Activated CD8-positive, alpha-beta T cell treated with anti-CD3 and anti-CD28 coated beads for 36 hours (primary cell): ENCODE results near the gene EFNA5. TPM values are rescaled to one million over a fixed set of nuclear protein-coding genes. Genes with fewer than 3 reads are reported as not detected.

Experiments used
- ATAC-seq: fragments of 200-7000 bp; cut with Tn5 transposase; one replicate; pipeline ENCODE4 v1.10.0; 2021; ENCODE audit warnings: mild to moderate bottlenecking, moderate library complexity
- CTCF ChIA-PET: fragments of 350-600 bp; sonication (Branson Sonifier 250); formaldehyde crosslinking; loops from one replicate; lab custom pipeline; 2021; ENCODE audit warnings: antibody characterized with exemption; lab: Charles Lee
- POLR2A ChIA-PET: fragments of 350-600 bp; sonication (Branson Sonifier 250); formaldehyde crosslinking; loops from one replicate; lab custom pipeline; 2021; ENCODE audit warnings: antibody characterized with exemption; lab: Charles Lee
- DNase-seq: peaks from one replicate; pipeline ENCODE4 v3.0.0-alpha.2; 2020
- H3K27ac Mint-ChIP-seq: one replicate; pipeline ENCODE4 v1.8.0; 2021; ENCODE audit warnings: mild to moderate bottlenecking, mixed read lengths
- H3K27me3 Mint-ChIP-seq: one replicate; pipeline ENCODE4 v1.8.0; 2021; ENCODE audit warnings: mixed read lengths
- H3K36me3 Mint-ChIP-seq: one replicate; pipeline ENCODE4 v1.8.0; 2021; ENCODE audit warnings: low read depth, mixed read lengths
- H3K4me1 Mint-ChIP-seq: one replicate; pipeline ENCODE4 v1.8.0; 2021; ENCODE audit warnings: low read depth, mixed read lengths
- H3K4me3 Mint-ChIP-seq: one replicate; pipeline ENCODE4 v1.8.0; 2021; ENCODE audit warnings: mild to moderate bottlenecking, moderate library complexity, mixed read lengths
- H3K9me3 Mint-ChIP-seq: one replicate; pipeline ENCODE4 v1.8.0; 2021; ENCODE audit warnings: mixed read lengths
- intact Hi-C: fragments of 100-400 bp; cut with micrococcal nuclease; formaldehyde crosslinking; loops from one replicate; pipeline ENCODE4 v1.10.0; 2022
- total RNA-seq, 2 experiments: library from RNA; stranded (reverse); gene quantifications; one replicate each; pipeline ENCODE4 v1.2.3, GENCODE V29; 2021
- TF ChIP-seq, protein P1 (sequence below): fragments of 200-600 bp; IDR thresholded peaks from one replicate; pipeline ENCODE4 v1.8.0; 2022; ENCODE audit warnings: antibody characterized with exemption, mild to moderate bottlenecking

The EFNA5 gene
- total RNA-seq, 2 experiments from 2014 or later, result not detected

DNA sequence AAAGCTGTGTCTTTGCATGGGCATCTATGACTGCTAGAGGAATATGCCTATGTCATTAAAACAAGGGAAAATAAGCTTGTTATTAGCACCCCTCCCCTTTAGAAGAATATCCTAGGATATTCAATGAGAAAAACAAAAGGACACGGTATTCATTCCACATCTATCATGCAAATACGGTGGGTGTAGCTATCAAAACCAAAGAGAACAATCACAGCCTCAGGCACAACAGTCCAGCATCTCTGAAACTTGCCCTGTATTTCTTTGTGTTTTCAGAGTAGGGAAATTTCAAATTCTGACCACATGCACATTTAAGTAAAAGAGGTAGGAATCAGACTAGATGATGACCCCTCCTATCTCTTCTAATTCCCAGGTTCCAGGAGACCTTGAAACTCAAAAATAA, 209.9 kb downstream of the EFNA5 start:
- CTCF ChIA-PET, result no interaction called here
- DNase-seq (no peak), ATAC-seq (no peak)
- POLR2A ChIA-PET, result no interaction called here
- H3K27ac Mint-ChIP-seq, result no peak overlapping the region
- intact Hi-C loops, result no loop called here
- peaks cover 6% of the 10 kb centered on the region for H3K27me3 Mint-ChIP-seq
- no peaks in the 10 kb centered on the region for H3K9me3 Mint-ChIP-seq
- TF ChIP-seq, protein P1, sequence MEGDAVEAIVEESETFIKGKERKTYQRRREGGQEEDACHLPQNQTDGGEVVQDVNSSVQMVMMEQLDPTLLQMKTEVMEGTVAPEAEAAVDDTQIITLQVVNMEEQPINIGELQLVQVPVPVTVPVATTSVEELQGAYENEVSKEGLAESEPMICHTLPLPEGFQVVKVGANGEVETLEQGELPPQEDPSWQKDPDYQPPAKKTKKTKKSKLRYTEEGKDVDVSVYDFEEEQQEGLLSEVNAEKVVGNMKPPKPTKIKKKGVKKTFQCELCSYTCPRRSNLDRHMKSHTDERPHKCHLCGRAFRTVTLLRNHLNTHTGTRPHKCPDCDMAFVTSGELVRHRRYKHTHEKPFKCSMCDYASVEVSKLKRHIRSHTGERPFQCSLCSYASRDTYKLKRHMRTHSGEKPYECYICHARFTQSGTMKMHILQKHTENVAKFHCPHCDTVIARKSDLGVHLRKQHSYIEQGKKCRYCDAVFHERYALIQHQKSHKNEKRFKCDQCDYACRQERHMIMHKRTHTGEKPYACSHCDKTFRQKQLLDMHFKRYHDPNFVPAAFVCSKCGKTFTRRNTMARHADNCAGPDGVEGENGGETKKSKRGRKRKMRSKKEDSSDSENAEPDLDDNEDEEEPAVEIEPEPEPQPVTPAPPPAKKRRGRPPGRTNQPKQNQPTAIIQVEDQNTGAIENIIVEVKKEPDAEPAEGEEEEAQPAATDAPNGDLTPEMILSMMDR, result no peak
- H3K36me3 Mint-ChIP-seq, result no peaks in the 10 kb centered on the region
- H3K4me1 Mint-ChIP-seq, result peaks cover 9% of the 10 kb centered on the region
- H3K4me3 Mint-ChIP-seq, result no peak overlapping the region

DNA sequence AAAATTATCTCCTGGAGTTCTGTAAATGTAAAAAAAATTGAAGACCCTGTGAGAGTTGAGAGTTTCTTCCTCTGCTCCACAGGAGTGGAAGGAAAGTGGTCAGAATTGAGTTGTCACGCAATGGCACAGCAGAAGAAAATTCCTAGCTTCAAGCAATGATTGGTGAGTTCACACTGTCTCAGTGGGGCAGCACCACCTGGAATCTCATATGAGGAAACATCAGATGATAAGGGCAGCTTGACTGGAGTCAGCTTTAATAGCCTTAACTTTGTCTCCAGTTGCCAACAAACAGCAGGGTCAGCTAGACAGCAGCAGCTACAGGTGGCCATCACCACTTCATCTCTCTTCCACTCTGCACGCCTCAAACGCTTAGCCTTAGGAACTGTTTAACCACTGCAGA, 211.1 kb downstream of the EFNA5 start:
- intact Hi-C loops, result no loop called here
- H3K4me3 Mint-ChIP-seq, result no peak overlapping the region
- H3K27me3 Mint-ChIP-seq, result peaks cover 6% of the 10 kb centered on the region
- H3K4me1 Mint-ChIP-seq, result peaks cover 3% of the 10 kb centered on the region
- ATAC-seq, result no peak
- no peak for DNase-seq
- H3K27ac Mint-ChIP-seq, result no peak overlapping the region
- no peaks in the 10 kb centered on the region for H3K9me3 Mint-ChIP-seq
- H3K36me3 Mint-ChIP-seq, result no peaks in the 10 kb centered on the region
- TF ChIP-seq, protein P1, result no peak
- ChIA-PET CTCF (no interaction called here), POLR2A (no interaction called here)

DNA sequence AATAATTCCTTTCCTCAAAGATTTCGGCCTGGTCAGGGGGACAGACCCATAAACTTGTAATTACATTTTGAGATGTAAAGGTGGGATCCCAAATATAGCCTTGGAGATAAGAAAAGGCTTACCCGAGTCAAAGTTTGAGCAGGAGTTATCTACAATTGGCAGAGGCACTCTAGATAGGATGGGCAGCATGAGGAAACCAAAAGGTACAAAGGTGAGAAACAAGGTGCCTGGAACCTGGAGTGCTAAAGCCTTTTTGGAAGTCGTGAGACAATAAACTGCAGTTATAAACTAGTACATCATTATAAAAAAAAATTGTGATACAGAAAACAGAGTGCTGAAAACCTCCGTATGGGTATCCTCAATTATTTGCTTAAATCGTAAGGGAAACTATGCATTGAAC, 212.4 kb downstream of the EFNA5 start:
- no peak overlapping the region for H3K27ac Mint-ChIP-seq
- TF ChIP-seq, protein P1, result no peak
- no peaks in the 10 kb centered on the region for H3K9me3 Mint-ChIP-seq
- no peak for DNase-seq
- no peaks in the 10 kb centered on the region for H3K4me1 Mint-ChIP-seq
- H3K4me3 Mint-ChIP-seq, result no peak overlapping the region
- H3K36me3 Mint-ChIP-seq, result no peaks in the 10 kb centered on the region
- POLR2A ChIA-PET, result no interaction called here
- CTCF ChIA-PET, result no interaction called here
- H3K27me3 Mint-ChIP-seq, result peaks cover 7% of the 10 kb centered on the region
- intact Hi-C loops, result no loop called here
- ATAC-seq, result no peak

DNA sequence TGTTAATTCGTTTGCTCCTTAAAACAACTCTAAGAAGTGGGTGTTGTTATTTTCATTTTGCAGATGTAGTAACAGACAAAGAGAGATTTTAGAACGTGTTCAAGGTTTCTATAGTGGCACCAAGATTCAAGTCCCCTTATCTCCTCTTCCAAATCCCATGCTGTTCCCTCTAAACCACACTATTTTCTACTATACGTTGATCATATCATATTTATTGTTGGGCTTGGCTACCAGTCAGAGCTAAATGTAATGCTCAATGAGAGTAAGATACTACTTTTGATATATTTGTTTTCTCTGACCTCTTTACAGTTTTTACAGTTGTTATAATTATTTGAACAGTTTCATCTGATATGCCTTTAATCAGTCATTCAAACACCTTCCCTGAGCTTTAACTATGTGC, 212.9 kb downstream of the EFNA5 start:
- ChIA-PET CTCF (no interaction called here), POLR2A (no interaction called here)
- no peaks in the 10 kb centered on the region for H3K36me3 Mint-ChIP-seq
- TF ChIP-seq, protein P1, result no peak
- no peak for DNase-seq
- intact Hi-C loops, result no loop called here
- ATAC-seq, result no peak
- H3K27ac Mint-ChIP-seq, result no peak overlapping the region
- H3K4me3 Mint-ChIP-seq, result no peak overlapping the region
- H3K27me3 Mint-ChIP-seq, result peaks cover 7% of the 10 kb centered on the region
- H3K4me1 Mint-ChIP-seq, result no peaks in the 10 kb centered on the region
- H3K9me3 Mint-ChIP-seq, result no peaks in the 10 kb centered on the region

DNA sequence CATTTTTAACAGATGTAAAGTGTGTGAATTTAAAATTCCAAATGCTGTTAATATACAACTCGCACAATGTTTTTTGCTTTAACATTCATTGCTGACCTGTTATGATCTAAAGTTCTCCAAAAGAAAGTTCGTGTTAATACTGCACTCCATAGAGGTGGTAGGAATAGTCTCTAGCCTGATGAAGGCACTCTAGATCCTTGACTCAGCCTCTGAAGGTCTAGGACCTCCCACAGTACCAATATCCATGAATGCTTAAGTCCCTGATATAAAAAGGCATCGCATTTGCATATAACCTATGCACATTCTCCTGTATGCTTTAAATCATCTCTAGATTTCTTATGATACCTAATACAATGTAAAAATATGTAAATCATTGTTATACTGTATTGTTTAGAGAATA, 213.6 kb downstream of the EFNA5 start:
- Mint-ChIP-seq H3K4me3 (no peak overlapping the region), H3K27me3 (peaks cover 5% of the 10 kb centered on the region), H3K36me3 (no peaks in the 10 kb centered on the region), H3K9me3 (no peaks in the 10 kb centered on the region), H3K27ac (no peak overlapping the region), H3K4me1 (no peaks in the 10 kb centered on the region)
- ChIA-PET CTCF (no interaction called here), POLR2A (no interaction called here)
- TF ChIP-seq, protein P1, result no peak
- DNase-seq (no peak), ATAC-seq (no peak)
- intact Hi-C loops, result no loop called here
